NB4 (cell line): Measurements from ENCODE around the gene ALDOB.

Experiments
- CTCF ChIP-seq: IDR thresholded peaks from one replicate; pipeline ENCODE4 v1.5.1; 2012; ENCODE audit warnings: low read depth, low read length
- MAX ChIP-seq: IDR thresholded peaks from 2 replicates; pipeline ENCODE4 v1.6.1; 2011; ENCODE audit warnings: low read depth, low read length
- MYC ChIP-seq: IDR thresholded peaks from 2 replicates; pipeline ENCODE4 v1.6.1; 2011; ENCODE audit warnings: low read depth, low read length
- POLR2A ChIP-seq: IDR thresholded peaks from 2 replicates; pipeline ENCODE4 v1.6.1; 2011; ENCODE audit warnings: mild to moderate bottlenecking; ENCODE audit not compliant: insufficient read length; ENCODE audit errors: extremely low read depth

DNA sequence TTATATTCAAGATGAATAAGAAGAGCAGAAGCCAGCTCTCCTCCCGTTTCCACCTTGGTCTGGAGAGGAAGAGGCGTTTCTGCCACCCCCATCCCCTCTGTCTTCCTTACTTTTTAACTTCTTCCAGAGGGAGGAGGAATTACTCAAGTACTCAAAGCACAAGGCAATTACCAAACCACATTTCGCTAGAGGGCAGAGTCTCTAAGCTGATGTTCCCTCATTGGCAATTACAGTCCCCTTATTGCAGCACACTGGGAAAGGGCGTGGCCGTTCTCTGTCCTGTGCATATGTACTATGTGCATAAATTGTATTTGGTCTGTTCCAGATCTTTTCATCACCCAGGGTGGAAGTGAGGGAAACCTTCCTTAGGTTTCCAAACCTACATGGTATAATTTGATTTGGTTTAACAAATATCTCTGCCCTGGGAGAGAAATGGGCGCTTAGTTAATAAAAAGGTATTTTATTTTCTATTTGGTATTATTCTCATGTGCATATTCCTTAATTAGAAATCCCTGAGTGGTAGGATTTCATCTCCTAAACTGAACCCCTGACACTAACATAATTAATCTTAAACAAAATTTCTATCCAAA, 29.8 kb upstream of the ALDOB start:
- peak; percentile 30 for TF ChIP-seq CTCF
- no peak for TF ChIP-seq POLR2A
- TF ChIP-seq MAX, result no peak
- TF ChIP-seq MYC, result no peak
